Measurements from ENCODE around the gene AGO4. TPM values are rescaled to one million over a fixed set of nuclear protein-coding genes. Genes with fewer than 3 reads are reported as not detected.

The AGO4 gene
- total and polyA plus RNA-seq, 2 of the 8 experiments (the other 6 are each of a cell fraction or from before 2014, with no cell fraction given): 5.5 to 7.7 TPM

- TF ChIP-seq BCL11A (IDR thresholded peaks at IDR 0.05; ENCODE audit: low read depth in 2 of 2, low read length in 2 of 2): no peak
- no peak for TF ChIP-seq NRF1 (IDR thresholded peaks at IDR 0.05; ENCODE audit: low read depth, low read length)
- TF ChIP-seq CTCF (IDR thresholded peaks at IDR 0.05; ENCODE audit: control extremely low read depth in 1 of 3, insufficient read depth in 1 of 3, low read depth in 1 of 3, low read length in 3 of 3): no peak
- no peak for TF ChIP-seq SRF (IDR thresholded peaks at IDR 0.05; ENCODE audit: low read depth, low read length)
- TF ChIP-seq FOSL1 (IDR thresholded peaks at IDR 0.05; ENCODE audit: insufficient read depth, low read depth, low read length): no peak
- no peak for TF ChIP-seq EGR1 (IDR thresholded peaks at IDR 0.05; ENCODE audit: borderline replicate concordance, low read depth, low read length)
- TF ChIP-seq SP4 (IDR thresholded peaks at IDR 0.05; ENCODE audit: low read length): no peak
- no peak for TF ChIP-seq CHD7 (IDR thresholded peaks at IDR 0.05; ENCODE audit: insufficient replicate concordance, low read length)
These were observed 56.2 kb downstream of the AGO4 start (continued) for GRCh38 chr1:35863881-35864625.

Measured in H1 (cell line).